ENCODE results near the gene SCMH1.

Gene SCMH1

GRCh38 chr1:41098730-41099460, 143.2 kb downstream of the SCMH1 start:
- no peak for DNase-seq (ENCODE audit: insufficient read length, low spot score)
- TF ChIP-seq TAF1 (IDR thresholded peaks at IDR 0.05; ENCODE audit: low read depth, low read length), result no peak
- no peak for TF ChIP-seq SPI1 (IDR thresholded peaks at IDR 0.05; ENCODE audit: low read depth, low read length)
- TF ChIP-seq POU2F2 (IDR thresholded peaks at IDR 0.05; ENCODE audit: low read depth, low read length), result no peak
- no peak for TF ChIP-seq PAX5 (IDR thresholded peaks at IDR 0.05; ENCODE audit: insufficient read depth, low read length, severe bottlenecking)
- no peak for TF ChIP-seq POLR2AphosphoS5 (IDR thresholded peaks at IDR 0.05; ENCODE audit: low read depth, low read length)
- no peak for FAIRE-seq

- FAIRE-seq, result no peak
- TF ChIP-seq TAF1 (IDR thresholded peaks at IDR 0.05; ENCODE audit: low read depth, low read length) (no peak), POLR2A (IDR thresholded peaks at IDR 0.05; ENCODE audit: low read depth, low read length) (no peak), PAX5 (IDR thresholded peaks at IDR 0.05; ENCODE audit: insufficient read depth, low read length, severe bottlenecking) (no peak), SPI1 (IDR thresholded peaks at IDR 0.05; ENCODE audit: low read depth, low read length) (no peak)
- DNase-seq (ENCODE audit: insufficient read length, low spot score), result no peak
Observed at GRCh38 chr1:41097105-41097504, 145.0 kb downstream of the SCMH1 start.

GRCh38 chr1:41093826-41094225, 148.3 kb downstream of the SCMH1 start:
- FAIRE-seq (no peak), DNase-seq (ENCODE audit: insufficient read length, low spot score) (no peak)
- no peak for TF ChIP-seq SPI1 (IDR thresholded peaks at IDR 0.05; ENCODE audit: low read depth, low read length)
- no peak for TF ChIP-seq PAX5 (IDR thresholded peaks at IDR 0.05; ENCODE audit: insufficient read depth, low read length, severe bottlenecking)
- TF ChIP-seq POU2F2 (IDR thresholded peaks at IDR 0.05; ENCODE audit: low read depth, low read length), result no peak
- TF ChIP-seq POLR2A (IDR thresholded peaks at IDR 0.05; ENCODE audit: low read depth, low read length), result no peak
- no peak for TF ChIP-seq TAF1 (IDR thresholded peaks at IDR 0.05; ENCODE audit: low read depth, low read length)
- no peak for TF ChIP-seq POLR2AphosphoS5 (IDR thresholded peaks at IDR 0.05; ENCODE audit: low read depth, low read length)

GRCh38 chr1:41086921-41087320, 155.2 kb downstream of the SCMH1 start:
- FAIRE-seq, result no peak
- DNase-seq (ENCODE audit: insufficient read length, low spot score), result no peak
- no peak for TF ChIP-seq POLR2AphosphoS5 (IDR thresholded peaks at IDR 0.05; ENCODE audit: low read depth, low read length)

- TF ChIP-seq TAF1 (IDR thresholded peaks at IDR 0.05; ENCODE audit: low read depth, low read length) (no peak), POLR2AphosphoS5 (IDR thresholded peaks at IDR 0.05; ENCODE audit: low read depth, low read length) (no peak), SPI1 (IDR thresholded peaks at IDR 0.05; ENCODE audit: low read depth, low read length) (no peak), PAX5 (IDR thresholded peaks at IDR 0.05; ENCODE audit: insufficient read depth, low read length, severe bottlenecking) (no peak), POU2F2 (IDR thresholded peaks at IDR 0.05; ENCODE audit: low read depth, low read length) (no peak), POLR2A (IDR thresholded peaks at IDR 0.05; ENCODE audit: low read depth, low read length) (no peak)
- DNase-seq (ENCODE audit: insufficient read length, low spot score) (no peak), FAIRE-seq (no peak)
Observed at GRCh38 chr1:41078616-41079015, 163.5 kb downstream of the SCMH1 start.

GRCh38 chr1:41078193-41078592, 163.9 kb downstream of the SCMH1 start:
- DNase-seq (ENCODE audit: insufficient read length, low spot score), result no peak
- no peak for FAIRE-seq
- no peak for TF ChIP-seq PAX5 (IDR thresholded peaks at IDR 0.05; ENCODE audit: insufficient read depth, low read length, severe bottlenecking)
- TF ChIP-seq POLR2A (IDR thresholded peaks at IDR 0.05; ENCODE audit: low read depth, low read length), result no peak
- no peak for TF ChIP-seq TAF1 (IDR thresholded peaks at IDR 0.05; ENCODE audit: low read depth, low read length)
- TF ChIP-seq SPI1 (IDR thresholded peaks at IDR 0.05; ENCODE audit: low read depth, low read length), result no peak
- TF ChIP-seq POU2F2 (IDR thresholded peaks at IDR 0.05; ENCODE audit: low read depth, low read length), result no peak
- TF ChIP-seq POLR2AphosphoS5 (IDR thresholded peaks at IDR 0.05; ENCODE audit: low read depth, low read length), result no peak

GRCh38 chr1:41073971-41074370, 168.1 kb downstream of the SCMH1 start:
- no peak for DNase-seq (ENCODE audit: insufficient read length, low spot score)
- TF ChIP-seq PAX5 (IDR thresholded peaks at IDR 0.05; ENCODE audit: insufficient read depth, low read length, severe bottlenecking), result no peak
- TF ChIP-seq POLR2AphosphoS5 (IDR thresholded peaks at IDR 0.05; ENCODE audit: low read depth, low read length), result no peak
- TF ChIP-seq POU2F2 (IDR thresholded peaks at IDR 0.05; ENCODE audit: low read depth, low read length), result no peak
- TF ChIP-seq POLR2A (IDR thresholded peaks at IDR 0.05; ENCODE audit: low read depth, low read length), result no peak
- TF ChIP-seq SPI1 (IDR thresholded peaks at IDR 0.05; ENCODE audit: low read depth, low read length), result no peak
- TF ChIP-seq TAF1 (IDR thresholded peaks at IDR 0.05; ENCODE audit: low read depth, low read length), result no peak
- FAIRE-seq, result no peak

GRCh38 chr1:41072051-41072450, 170.1 kb downstream of the SCMH1 start:
- no peak for DNase-seq (ENCODE audit: insufficient read length, low spot score)
- TF ChIP-seq POLR2AphosphoS5 (IDR thresholded peaks at IDR 0.05; ENCODE audit: low read depth, low read length) (no peak), PAX5 (IDR thresholded peaks at IDR 0.05; ENCODE audit: insufficient read depth, low read length, severe bottlenecking) (no peak), POU2F2 (IDR thresholded peaks at IDR 0.05; ENCODE audit: low read depth, low read length) (no peak)
- FAIRE-seq, result no peak

- TF ChIP-seq POLR2AphosphoS5 (IDR thresholded peaks at IDR 0.05; ENCODE audit: low read depth, low read length) (no peak), PAX5 (IDR thresholded peaks at IDR 0.05; ENCODE audit: insufficient read depth, low read length, severe bottlenecking) (no peak), POU2F2 (IDR thresholded peaks at IDR 0.05; ENCODE audit: low read depth, low read length) (no peak), SPI1 (IDR thresholded peaks at IDR 0.05; ENCODE audit: low read depth, low read length) (no peak), POLR2A (IDR thresholded peaks at IDR 0.05; ENCODE audit: low read depth, low read length) (no peak), TAF1 (IDR thresholded peaks at IDR 0.05; ENCODE audit: low read depth, low read length) (no peak)
- DNase-seq (ENCODE audit: insufficient read length, low spot score), result no peak
- FAIRE-seq, result no peak
Observed at GRCh38 chr1:41056907-41057306, 185.2 kb downstream of the SCMH1 start.

- TF ChIP-seq TAF1 (IDR thresholded peaks at IDR 0.05; ENCODE audit: low read depth, low read length) (no peak), PAX5 (IDR thresholded peaks at IDR 0.05; ENCODE audit: insufficient read depth, low read length, severe bottlenecking) (no peak), SPI1 (IDR thresholded peaks at IDR 0.05; ENCODE audit: low read depth, low read length) (peak; percentile 90), POU2F2 (IDR thresholded peaks at IDR 0.05; ENCODE audit: low read depth, low read length) (no peak), POLR2AphosphoS5 (IDR thresholded peaks at IDR 0.05; ENCODE audit: low read depth, low read length) (no peak)
- DNase-seq (ENCODE audit: insufficient read length, low spot score), result no peak
- FAIRE-seq, result no peak
Observed at GRCh38 chr1:41053316-41053715, 188.8 kb downstream of the SCMH1 start.
